Body of pancreas (tissue), 4 donors: ENCODE results near the gene SCTR. TPM values are rescaled to one million over a fixed set of nuclear protein-coding genes. Genes with fewer than 3 reads are reported as not detected.
A peak's percentile ranks its signal among the peaks of the same experiment; 100 is the strongest.

Experiments used
- ATAC-seq: fragments of 150-250 bp; one replicate; pipeline ENCODE4 v1.9.1; 2016
- DNase-seq, 4 donors: peaks; one replicate each; pipeline ENCODE4 v3.0.0-alpha.2; 2019
- H3K27ac ChIP-seq, 4 donors: fragments of 200-600 bp; sonication (generic); 1 replicate in 3 of 4; 2 replicates in 1 of 4; pipeline versions ENCODE4 v1.5.1 to v1.6.1; 2016 to 2019; ENCODE audit warnings: mild to moderate bottlenecking in 1 of 4, mixed read lengths in 1 of 4, moderate library complexity in 1 of 4
- H3K27me3 ChIP-seq, 2 donors: fragments of 200-600 bp; sonication (generic); one replicate each; pipeline ENCODE4 v1.6.0; 2016; ENCODE audit warnings: mild to moderate bottlenecking in 1 of 2
- H3K36me3 ChIP-seq, 2 donors: fragments of 200-600 bp; sonication (generic); replicated peaks in 1 of 2; 2 replicates each; pipeline ENCODE4 v1.5.1; 2016; ENCODE audit warnings: low read depth in 2 of 2; ENCODE audit not compliant: insufficient read depth in 1 of 2
- H3K4me1 ChIP-seq: fragments of 200-600 bp; sonication (generic); one replicate; pipeline ENCODE4 v1.6.0; 2016
- H3K4me3 ChIP-seq, 2 donors: fragments of 200-600 bp; sonication (generic); 1 replicate in 1 of 2; 2 replicates in 1 of 2; pipeline ENCODE4 v1.5.1; 2016 to 2019
- H3K9me3 ChIP-seq, 3 donors: fragments of 200-600 bp; sonication (generic); 1 replicate in 2 of 3; 2 replicates in 1 of 3; pipeline ENCODE4 v1.5.1; 2016
- CTCF ChIP-seq, 7 experiments: fragments of 450-650 bp in 4 of 7; fragments of 200-600 bp in 3 of 7; sonication (generic) in 3 of 7; IDR thresholded peaks; one replicate each; pipeline ENCODE4 v1.5.1; 2016 to 2019; ENCODE audit warnings: antibody characterized with exemption in 7 of 7
- POLR2A ChIP-seq, 3 donors: fragments of 450-650 bp; IDR thresholded peaks; one replicate each; pipeline ENCODE4 v1.6.1; 2016; ENCODE audit warnings: antibody characterized with exemption in 3 of 3, mild to moderate bottlenecking in 2 of 3
- WGBS, 2 donors: methylation state at CpG; one replicate each; pipeline ENCODE4 v1.1.5; 2017; 5-methylcytosine and 5-hydroxymethylcytosine counted together
- intact Hi-C: fragments of 100-400 bp; cut with DNase I; formaldehyde crosslinking; loops from one replicate; pipeline ENCODE4 v1.15.1; 2023
- total RNA-seq, 2 donors: library from RNA; depleted of rRNA; stranded (reverse); fragments of >200 nt; gene quantifications; one replicate each; pipeline ENCODE4 v1.1.0, GENCODE V29; 2016

Gene SCTR
- total RNA-seq, 2 donors from 2014 or later, result 69.0 to 183 TPM

- 75 to 77% methylated on average over 2 of the region's 2 CpGs for WGBS, 2 donors
- H3K4me1 ChIP-seq, result peaks cover 30% of the 10 kb centered on the region
- H3K4me3 ChIP-seq, result no peak overlapping the region
- DNase-seq, result no peak
- peaks cover 0 to under 1% of the 10 kb centered on the region in 2 donors for H3K27me3 ChIP-seq
- H3K36me3 ChIP-seq, result no peaks in the 10 kb centered on the region
- peak overlapping the region in 3 of 4 donors; percentile 6 to 17 (median 9) for H3K27ac ChIP-seq
- TF ChIP-seq POLR2A (IDR thresholded peaks at IDR 0.05) (no peak), CTCF (IDR thresholded peaks at IDR 0.05) (no peak)
- peaks cover 0 to 2% (median 0%) of the 10 kb centered on the region in 3 donors for H3K9me3 ChIP-seq
- intact Hi-C loops, result no loop called here
- no peak for ATAC-seq
Observed at GRCh38 chr2:119527999-119528398, 3.7 kb upstream of the SCTR start.

- H3K27me3 ChIP-seq, result peaks cover 0 to 8% of the 10 kb centered on the region in 2 donors
- no peaks in the 10 kb centered on the region for H3K9me3 ChIP-seq
- TF ChIP-seq CTCF (IDR thresholded peaks at IDR 0.05) (no peak), POLR2A (IDR thresholded peaks at IDR 0.05) (peak in 1 of 3 donors; percentile 36)
- ATAC-seq (no peak), DNase-seq (no peak)
- H3K4me3 ChIP-seq, result no peak overlapping the region
- H3K4me1 ChIP-seq, result peaks cover 45% of the 10 kb centered on the region
- peak overlapping the region; percentile 32 to 87 (median 80) for H3K27ac ChIP-seq
- no peaks in the 10 kb centered on the region for H3K36me3 ChIP-seq
- intact Hi-C loops, result no loop called here
- 47 to 55% methylated on average over 4 of the region's 4 CpGs for WGBS, 2 donors
Observed at GRCh38 chr2:119525614-119526013, 1.3 kb upstream of the SCTR start.

GRCh38 chr2:119523383-119523951, 816 bp downstream of the SCTR start:
- ATAC-seq, result no peak
- TF ChIP-seq POLR2A (IDR thresholded peaks at IDR 0.05) (no peak), CTCF (IDR thresholded peaks at IDR 0.05) (no peak)
- 6 to 7% methylated on average over 21 of the region's 21 CpGs for WGBS, 2 donors

GRCh38 chr2:119522671-119523070, 1.6 kb downstream of the SCTR start:
- Histone ChIP-seq H3K27me3 (peaks cover 0 to 8% of the 10 kb centered on the region in 2 donors), H3K36me3 (no peaks in the 10 kb centered on the region), H3K27ac (peak overlapping the region; percentile 2 to 87 (median 80)), H3K4me3 (no peak overlapping the region), H3K9me3 (no peaks in the 10 kb centered on the region), H3K4me1 (peaks cover 65% of the 10 kb centered on the region)
- ATAC-seq (peak; percentile 54), DNase-seq (peak in 3 of 4 donors; percentile 30 to 47 (median 46))
- intact Hi-C loops, result no loop called here
- TF ChIP-seq CTCF (IDR thresholded peaks at IDR 0.05) (no peak), POLR2A (IDR thresholded peaks at IDR 0.05) (peak in 2 of 3 donors; percentile 67 to 71)
- 32 to 39% methylated on average over 6 of the region's 6 CpGs for WGBS, 2 donors

More at GRCh38 chr2:119523383-119523951, 816 bp downstream of the SCTR start:
- Histone ChIP-seq H3K4me1 (peaks cover 57% of the 10 kb centered on the region), H3K4me3 (peak overlapping the region in 1 of 2 donors; percentile 28), H3K36me3 (no peaks in the 10 kb centered on the region), H3K9me3 (no peaks in the 10 kb centered on the region), H3K27ac (peak overlapping the region; percentile 66 to 87 (median 80)), H3K27me3 (peaks cover 0 to 8% of the 10 kb centered on the region in 2 donors)
- no peak for DNase-seq
- intact Hi-C loops, result no loop called here
